NCI-H146 (cell line): Measurements from ENCODE around the gene RRAD.
"Not testable (repeated sequence)": the region's sequence is repeated elsewhere in the genome, so short reads cannot be mapped to it uniquely, and the experiment has no call there.

ENCODE experiments used
- DNase-seq: peaks from one replicate; lab custom pipeline; 2025; lab: John Stamatoyannopoulos, UW

Gene RRAD

DNA sequence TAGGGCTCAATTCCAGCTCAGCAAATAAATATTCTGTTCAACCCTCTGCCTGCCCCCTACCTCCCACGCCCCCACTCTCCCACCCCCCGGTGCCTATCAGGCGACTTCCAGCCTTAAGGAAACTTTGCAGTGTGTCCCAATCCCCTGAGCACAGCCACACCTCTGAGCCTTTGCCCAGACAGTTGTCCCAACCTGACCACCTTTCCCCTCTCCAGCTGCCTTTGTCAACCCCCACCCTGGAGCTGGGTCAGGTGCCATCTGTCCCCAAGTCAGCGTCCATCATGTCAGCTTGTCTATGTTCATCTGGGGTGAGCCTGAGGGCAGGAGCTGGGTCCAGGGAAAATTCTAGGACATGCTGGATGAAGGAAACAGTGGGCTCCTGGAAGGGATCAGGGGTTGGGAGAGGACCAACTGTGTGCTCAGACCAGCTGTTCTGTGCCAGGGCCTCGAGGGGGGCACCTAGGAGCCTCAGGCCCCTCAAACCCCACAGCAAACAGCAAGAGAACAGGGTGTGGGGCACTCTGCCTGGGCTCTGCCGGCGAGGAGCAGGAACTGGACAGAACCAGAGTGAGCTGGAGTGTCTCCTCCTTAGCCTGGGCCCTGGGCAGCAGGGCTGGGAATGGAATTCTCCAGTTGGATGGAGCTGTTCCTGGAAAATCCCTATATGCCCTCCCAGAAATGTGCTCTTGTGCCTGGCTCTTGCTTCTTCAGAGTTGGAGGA lies 24.5 kb downstream of the RRAD start:
- DNase-seq = no peak

DNA sequence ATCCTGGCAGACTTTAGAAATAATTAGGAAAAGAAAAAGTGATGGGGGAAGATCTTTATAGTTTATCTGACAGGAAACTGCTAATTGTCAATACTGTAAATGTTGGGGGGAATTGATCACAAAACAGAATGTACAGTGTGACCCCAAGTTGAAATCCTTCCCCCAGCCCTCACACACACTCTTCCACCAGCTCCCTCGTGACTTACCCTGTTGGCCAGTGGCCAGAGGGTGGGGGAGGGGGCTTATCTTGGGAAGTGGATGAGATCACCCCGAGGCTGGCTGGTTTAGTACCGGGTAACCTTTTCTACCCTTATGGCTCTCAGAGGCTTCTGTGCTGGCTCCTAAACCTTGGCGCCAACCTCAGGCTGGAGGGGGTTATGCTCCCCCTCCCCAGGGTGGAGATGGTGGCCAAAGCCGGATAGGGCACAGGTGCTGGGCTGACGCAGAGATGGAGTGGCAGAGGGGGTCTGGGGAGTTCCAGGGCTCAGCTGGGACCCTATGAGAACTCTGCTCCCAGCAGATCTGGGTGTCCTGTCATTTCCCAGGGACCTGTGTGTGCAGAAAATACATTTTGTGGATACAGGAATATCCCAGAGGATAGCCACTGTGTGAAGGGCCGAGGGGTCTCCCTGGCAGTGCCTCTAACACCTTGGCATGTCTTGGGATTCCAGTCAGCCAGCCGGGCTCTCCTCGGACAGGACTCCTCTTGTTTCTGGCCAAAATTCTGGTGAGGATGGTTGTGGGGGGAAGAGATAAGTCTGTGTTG lies 25.2 kb downstream of the RRAD start:
- peak; percentile 7 for DNase-seq

DNA sequence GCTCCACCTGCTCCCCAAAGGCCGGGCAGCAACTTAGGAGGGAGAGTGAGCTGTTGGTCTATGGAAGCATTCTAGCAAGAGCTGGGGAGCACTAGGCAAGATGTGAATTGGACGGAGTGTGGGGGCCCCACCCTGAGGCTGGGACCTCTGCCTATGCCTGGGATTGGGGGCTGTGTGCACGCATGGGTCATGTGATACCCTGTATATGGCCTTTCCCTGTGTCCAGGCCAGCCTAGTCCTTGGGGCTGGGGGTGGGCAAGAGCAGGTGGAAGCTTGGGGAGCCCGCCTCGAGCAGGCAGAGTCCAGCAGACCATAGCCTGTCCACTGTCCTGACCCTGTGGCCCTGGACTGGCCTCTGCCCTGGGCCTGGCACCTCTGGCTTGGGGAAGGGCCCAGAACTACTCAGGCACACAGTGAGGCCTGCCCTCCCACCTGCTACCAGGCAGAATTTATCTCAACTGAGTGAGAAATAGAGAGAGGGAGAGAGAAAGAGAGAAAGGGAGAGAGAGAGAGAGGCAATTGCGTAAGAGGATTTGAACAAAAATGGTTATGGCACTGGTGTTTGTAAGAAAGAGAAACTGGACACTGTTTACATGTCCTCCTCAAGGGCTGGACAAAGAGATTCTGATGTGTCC lies 25.9 kb downstream of the RRAD start:
- DNase-seq = no peak

DNA sequence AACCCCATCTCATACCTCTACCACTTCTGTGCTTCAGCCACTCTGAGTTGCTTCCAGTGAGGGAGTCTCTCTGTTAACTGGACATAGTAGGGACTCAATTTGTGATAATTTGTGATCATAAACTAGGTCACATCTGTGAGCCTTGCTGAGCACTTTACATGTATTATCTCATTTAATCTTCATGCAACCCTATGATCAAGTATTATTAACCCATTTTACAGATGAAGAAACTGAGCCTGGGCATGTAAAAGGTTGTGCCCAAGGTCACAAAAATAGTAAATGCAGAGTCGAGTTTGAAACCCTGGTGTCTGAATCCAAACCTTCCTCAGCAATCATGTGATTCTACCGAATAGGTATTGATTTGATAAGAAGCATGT lies 26.4 kb downstream of the RRAD start:
- no peak for DNase-seq

DNA sequence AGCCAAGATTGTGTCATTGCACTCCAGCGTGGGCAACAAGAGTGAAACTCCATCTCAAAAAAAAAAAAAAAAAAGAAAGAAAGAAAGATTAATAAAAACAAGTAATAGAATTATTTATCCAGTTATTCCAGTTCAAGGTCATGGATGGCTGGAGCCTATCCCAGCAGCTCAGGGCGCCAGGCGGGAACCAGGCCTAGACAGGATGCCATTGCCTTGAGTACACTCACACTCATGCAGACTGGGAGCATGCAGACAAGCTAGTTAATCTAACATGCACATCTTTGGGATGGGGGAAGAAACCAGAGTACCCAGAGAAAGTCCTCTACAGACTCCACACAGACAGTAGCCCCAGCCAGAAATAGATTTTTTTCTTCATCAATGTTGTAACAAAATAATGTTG lies 27.1 kb downstream of the RRAD start:
- no peak for DNase-seq

GRCh38 chr16:66896682-66897081 lies 28.7 kb downstream of the RRAD start:
- not testable (repeated sequence) for DNase-seq

DNA sequence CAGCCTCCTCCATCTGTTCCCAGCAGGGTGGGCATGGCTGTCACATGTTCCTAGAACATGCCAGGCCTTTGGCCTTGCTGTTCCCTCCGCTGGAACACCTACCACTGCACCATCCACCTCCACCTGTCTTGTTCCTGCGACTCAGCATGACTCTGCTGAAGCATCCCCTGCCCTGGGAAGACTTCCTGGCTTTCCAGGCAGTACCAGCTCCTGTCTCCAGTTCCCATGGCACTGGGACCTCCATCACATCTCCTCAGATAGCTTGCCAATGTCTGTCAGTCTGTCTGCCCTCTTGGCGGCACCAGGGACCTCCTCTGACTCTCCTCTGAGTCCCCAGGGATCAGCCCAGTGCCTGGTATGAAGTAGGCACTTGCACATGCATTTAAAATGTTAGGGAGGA lies 29.3 kb downstream of the RRAD start:
- DNase-seq = no peak

- no peak for DNase-seq
These were observed 29.7 kb downstream of the RRAD start for GRCh38 chr16:66895689-66895979.

DNA sequence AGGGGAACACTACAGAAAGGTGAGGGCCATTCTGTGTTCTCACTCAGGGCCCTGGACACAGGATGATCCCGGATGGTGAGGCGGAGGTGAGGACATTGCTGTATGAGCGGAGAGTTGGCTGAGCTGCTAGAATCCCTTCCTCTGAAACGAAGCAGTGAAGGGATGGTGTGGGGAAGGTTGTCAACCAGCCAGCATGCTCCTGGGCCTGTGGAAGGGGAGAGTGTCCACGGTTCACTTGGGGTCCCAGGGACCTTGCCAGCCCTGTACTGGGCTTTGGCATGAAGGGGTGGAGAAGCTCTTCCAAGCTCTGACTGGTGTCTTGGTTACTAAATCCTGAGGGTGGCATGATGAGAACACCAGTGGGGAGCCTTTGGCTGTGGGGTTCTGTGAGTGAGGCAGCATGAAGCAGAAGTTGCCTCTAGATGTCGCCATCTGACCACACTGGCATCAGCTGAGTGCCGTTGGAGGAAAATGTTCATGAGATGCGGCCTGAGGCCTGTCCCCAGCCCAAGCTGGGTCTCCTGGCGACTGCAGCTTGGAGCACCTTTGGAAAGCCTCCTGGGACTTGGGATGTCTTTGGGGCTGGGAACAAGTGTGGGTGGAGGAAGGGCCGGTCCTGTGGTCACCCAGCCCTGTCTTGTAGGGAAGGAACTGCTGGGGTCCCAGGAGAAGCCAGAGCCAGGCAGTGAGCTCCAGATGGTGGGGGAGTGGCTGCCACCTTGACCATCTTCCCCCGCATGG lies 30.2 kb downstream of the RRAD start:
- DNase-seq = peak; percentile 47

GRCh38 chr16:66894055-66894454 lies 31.3 kb downstream of the RRAD start:
- DNase-seq = no peak

DNA sequence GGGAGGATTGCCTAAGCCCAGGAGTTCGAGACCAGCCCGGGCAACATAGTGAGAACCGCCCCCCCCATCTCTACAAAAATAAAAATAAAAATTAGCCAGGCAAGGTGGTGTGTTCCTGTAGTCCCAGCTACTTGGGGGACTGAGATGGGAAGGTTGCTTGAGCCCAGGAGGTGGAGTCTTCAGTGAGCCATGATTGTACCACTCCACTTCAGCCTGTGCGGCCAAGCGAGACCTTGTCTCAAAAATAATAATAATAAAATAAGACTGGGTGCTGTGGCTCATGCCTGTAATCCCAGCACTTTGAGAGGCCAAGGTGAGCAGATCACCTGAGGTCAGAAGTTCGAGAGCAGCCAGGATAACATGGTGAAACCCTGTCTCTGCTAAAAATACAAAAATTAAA lies 33.5 kb downstream of the RRAD start:
- no peak for DNase-seq

DNA sequence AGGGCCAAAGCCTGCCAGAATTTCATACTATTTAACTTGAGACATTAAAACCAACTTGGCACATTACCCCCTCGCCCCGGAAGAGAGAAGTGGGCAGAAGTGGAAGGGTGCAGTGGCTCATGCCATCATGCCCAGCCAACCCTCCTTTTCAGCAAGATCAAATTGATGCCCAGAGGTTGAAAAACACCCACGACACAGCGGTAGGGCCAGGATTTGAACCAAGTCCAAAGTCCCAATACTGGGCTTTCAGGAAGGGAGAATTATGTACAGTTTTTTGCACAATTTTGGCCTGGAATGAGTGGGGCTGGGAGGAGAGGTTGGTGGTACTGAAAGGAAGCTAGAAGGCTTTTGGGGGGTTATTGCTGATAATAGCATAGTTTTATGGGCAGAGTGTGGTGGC lies 34.0 kb downstream of the RRAD start:
- no peak for DNase-seq

- no peak for DNase-seq
These were observed 34.5 kb downstream of the RRAD start for GRCh38 chr16:66890799-66891198.

GRCh38 chr16:66889622-66890021 lies 35.7 kb downstream of the RRAD start:
- DNase-seq = no peak

DNA sequence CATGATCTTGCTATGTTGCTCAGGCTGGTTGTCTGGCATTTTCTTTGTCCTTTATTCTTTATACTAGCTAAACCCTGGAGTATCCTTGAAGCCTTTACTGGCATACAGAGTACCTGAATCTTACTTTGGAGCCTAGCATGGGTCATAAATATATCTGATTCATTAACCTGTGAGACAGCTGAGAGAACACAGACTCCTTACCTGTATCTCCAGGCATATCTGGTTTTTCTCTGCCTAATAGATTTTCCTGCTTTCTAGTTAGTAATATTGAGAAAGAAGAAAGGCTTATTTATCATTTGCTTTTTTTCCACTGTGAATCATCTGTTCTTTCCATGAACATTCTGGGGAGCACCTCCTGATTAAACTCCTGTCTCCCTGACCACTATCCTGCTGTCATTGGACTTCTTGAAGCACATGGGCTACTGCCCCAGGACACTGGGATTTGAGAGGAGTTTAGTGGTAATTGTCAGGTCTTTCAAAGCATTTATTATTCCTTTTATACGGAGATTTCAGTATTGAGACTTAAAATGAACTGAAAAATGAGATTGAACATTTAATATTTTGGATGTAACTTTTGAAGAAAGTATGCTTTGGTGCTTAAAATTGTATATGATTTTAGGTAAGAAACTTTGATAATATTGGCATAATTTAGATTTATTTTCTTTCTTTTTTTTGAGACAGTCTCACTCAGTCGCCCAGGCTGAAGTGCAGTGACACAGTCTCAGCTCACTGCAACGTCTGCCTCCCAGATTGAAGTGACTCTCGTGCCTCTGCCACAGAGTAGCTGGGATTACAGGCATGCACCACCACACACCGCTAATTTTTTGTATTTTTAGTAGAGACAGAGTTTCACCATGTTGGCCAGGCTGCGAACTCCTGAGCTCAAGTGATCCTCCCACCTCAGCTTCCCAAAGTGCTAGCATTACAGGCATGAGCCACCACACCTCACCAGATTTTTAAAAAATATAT lies 36.4 kb downstream of the RRAD start:
- no peak for DNase-seq

- no peak for DNase-seq
These were observed 38.4 kb downstream of the RRAD start for GRCh38 chr16:66886914-66887313.

DNA sequence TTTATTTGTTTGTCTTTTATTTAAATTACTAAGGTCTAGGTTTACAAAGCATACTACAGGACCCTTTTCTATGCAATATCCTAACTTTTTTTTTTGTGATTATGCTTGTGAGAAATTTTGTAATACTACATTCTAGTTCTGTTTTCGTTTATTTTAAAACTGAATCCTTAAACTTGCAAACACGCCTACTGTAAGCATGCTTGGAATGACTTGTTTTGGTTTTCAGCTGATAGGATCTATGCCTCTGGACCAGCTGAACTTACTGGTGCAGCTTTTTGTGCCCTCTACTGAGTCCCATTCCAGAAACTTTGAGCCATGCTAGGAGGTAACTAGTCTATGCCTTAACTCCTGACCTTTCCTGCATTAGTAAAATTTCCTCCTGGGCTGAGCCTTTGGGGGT lies 39.0 kb downstream of the RRAD start:
- DNase-seq = no peak

DNA sequence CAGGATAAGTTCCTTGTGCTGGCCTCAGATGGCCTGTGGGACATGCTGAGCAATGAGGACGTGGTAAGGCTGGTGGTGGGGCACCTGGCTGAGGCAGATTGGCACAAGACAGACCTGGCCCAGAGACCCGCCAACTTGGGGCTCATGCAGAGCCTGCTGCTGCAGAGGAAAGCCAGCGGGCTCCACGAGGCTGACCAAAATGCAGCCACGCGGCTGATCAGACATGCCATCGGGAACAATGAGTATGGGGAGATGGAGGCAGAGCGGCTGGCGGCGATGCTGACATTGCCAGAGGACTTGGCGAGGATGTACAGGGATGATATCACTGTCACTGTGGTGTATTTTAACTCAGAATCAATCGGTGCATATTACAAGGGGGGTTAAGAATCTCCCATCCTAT lies 39.8 kb downstream of the RRAD start:
- no peak for DNase-seq

DNA sequence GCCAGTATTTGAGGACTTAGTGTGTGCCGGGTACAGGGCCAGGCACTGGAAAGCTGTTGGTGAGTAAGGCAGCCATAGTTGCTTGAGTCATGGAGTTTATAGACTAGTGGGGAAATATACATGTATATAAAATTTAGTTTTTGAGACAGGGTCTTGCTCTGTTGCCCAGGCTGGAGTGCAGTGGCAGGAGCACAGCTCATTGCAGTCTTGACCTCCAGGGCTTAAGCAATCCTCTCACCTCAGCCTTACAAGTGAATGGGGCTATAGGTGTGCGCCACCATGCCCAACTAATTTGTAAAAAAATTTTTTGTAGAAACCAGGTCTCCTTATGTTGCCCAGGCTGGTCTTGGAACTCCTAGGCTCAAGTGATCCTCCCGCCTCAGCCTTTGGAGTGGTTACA lies 42.6 kb downstream of the RRAD start:
- no peak for DNase-seq

DNA sequence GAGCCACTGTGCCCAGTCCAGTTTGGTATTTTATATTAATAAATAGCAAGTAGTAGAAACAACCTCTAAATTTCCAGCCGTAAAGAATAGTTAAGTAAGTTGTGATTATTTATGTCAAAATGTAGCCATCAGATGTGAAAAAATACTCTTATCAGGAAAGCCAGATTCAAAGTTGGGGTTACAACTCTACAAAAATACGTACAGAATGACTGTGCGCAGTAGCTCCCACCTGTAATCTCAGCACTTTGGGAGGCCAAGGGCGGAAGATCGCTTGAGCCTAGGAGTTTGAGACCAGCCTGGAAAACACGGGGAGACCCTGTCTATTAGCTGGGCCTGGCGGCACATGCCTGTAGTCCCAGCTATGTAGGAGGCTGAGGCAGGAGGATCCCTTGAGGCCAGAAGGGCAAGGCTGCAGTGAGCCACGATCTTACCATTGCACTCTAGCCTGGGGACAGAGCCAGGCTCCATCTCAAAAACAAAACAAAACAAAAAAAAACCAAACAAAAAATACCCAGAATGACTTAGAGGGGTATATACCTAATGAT lies 43.3 kb downstream of the RRAD start:
- DNase-seq = no peak

- DNase-seq = no peak
These were observed 43.8 kb downstream of the RRAD start for GRCh38 chr16:66881560-66881959.
